Adrenal gland (tissue), 5 donors: ENCODE measurements around the gene CAMK1D.

Experiments used
- POLR2A ChIP-seq, 2 donors: fragments of 450-650 bp; IDR thresholded peaks; one replicate each; pipeline ENCODE4 v1.6.1; 2017; ENCODE audit warnings: antibody characterized with exemption in 2 of 2, mild to moderate bottlenecking in 2 of 2, moderate library complexity in 1 of 2
- TF ChIP-seq, protein P1 (sequence below), 6 experiments: fragments of 450-650 bp in 4 of 6; fragments of 200-600 bp in 2 of 6; sonication (generic) in 1 of 6; IDR thresholded peaks; 1 replicate in 5 of 6; 2 replicates in 1 of 6; pipeline versions ENCODE4 v1.5.1 to v1.8.0; 2016 to 2021; ENCODE audit warnings: antibody characterized with exemption in 6 of 6, mild to moderate bottlenecking in 2 of 6, moderate library complexity in 1 of 6
- donor health status: DM: no; HTN: no; CAD: no.

DNA sequence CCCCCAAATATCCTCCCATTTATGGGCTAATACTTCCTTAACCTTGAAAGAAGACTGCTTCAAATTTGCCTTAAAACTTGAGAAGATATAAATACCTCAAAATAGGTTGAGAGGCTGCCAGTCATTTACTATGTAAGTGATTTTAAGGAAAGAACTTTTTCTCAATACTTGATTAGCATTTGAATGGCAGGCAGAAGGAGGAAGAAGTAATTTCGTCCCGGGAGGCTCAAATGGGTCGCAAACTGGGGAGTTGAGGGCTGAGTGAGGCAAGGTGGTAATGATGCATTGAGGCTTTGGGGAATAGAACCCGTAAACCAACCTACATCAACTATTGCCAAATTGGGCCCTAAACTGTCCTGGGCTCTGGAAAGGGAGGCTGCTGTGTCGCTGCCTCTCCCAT lies 11.1 kb downstream of the CAMK1D start:
- TF ChIP-seq, protein P1, sequence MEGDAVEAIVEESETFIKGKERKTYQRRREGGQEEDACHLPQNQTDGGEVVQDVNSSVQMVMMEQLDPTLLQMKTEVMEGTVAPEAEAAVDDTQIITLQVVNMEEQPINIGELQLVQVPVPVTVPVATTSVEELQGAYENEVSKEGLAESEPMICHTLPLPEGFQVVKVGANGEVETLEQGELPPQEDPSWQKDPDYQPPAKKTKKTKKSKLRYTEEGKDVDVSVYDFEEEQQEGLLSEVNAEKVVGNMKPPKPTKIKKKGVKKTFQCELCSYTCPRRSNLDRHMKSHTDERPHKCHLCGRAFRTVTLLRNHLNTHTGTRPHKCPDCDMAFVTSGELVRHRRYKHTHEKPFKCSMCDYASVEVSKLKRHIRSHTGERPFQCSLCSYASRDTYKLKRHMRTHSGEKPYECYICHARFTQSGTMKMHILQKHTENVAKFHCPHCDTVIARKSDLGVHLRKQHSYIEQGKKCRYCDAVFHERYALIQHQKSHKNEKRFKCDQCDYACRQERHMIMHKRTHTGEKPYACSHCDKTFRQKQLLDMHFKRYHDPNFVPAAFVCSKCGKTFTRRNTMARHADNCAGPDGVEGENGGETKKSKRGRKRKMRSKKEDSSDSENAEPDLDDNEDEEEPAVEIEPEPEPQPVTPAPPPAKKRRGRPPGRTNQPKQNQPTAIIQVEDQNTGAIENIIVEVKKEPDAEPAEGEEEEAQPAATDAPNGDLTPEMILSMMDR (IDR thresholded peaks at IDR 0.05): no peak
- TF ChIP-seq POLR2A (IDR thresholded peaks at IDR 0.05): no peak
